22Rv1 (cell line): Measurements from ENCODE around the gene ACACA.

ENCODE experiments used
- CTCF ChIP-seq: fragments of 450-650 bp; IDR thresholded peaks from 2 replicates; pipeline ENCODE4 v1.5.1; 2017; ENCODE audit warnings: mild to moderate bottlenecking
- ZFX ChIP-seq: fragments of 450-650 bp; IDR thresholded peaks from 2 replicates; pipeline ENCODE4 v1.6.1; 2017; ENCODE audit warnings: antibody characterized with exemption, borderline replicate concordance

- TF ChIP-seq CTCF (no peak), ZFX (no peak)
These were observed 33.8 kb upstream of the ACACA start for GRCh38 chr17:37440424-37440823.
